Stimulated activated CD8-positive, alpha-beta memory T cell treated with anti-CD3 and anti-CD28 coated beads, Interleukin-7, amount 100 ng/mL, for 1 hour (primary cell): ENCODE results near the gene RSPH10B2.
A peak's percentile ranks its signal among the peaks of the same experiment; 100 is the strongest.
"Not testable (repeated sequence)": the region's sequence is repeated elsewhere in the genome, so short reads cannot be mapped to it uniquely, and the experiment has no call there.

ENCODE experiments used
- DNase-seq, 2 donors: peaks; one replicate each; pipeline ENCODE4 v3.0.0-alpha.2; 2020; ENCODE audit warnings: low read depth in 2 of 2

Gene RSPH10B2

GRCh38 chr7:6753964-6754363, at the start of gene RSPH10B2:
Gene RSPH10B2, plus strand, starts transcription at chr7:6754103. Its CDS starts 3,575 bp downstream, at chr7:6757678.
- not testable (repeated sequence) for DNase-seq

- DNase-seq = no peak
Observed at GRCh38 chr7:6705959-6706665, 47.8 kb upstream of the RSPH10B2 start.

DNA sequence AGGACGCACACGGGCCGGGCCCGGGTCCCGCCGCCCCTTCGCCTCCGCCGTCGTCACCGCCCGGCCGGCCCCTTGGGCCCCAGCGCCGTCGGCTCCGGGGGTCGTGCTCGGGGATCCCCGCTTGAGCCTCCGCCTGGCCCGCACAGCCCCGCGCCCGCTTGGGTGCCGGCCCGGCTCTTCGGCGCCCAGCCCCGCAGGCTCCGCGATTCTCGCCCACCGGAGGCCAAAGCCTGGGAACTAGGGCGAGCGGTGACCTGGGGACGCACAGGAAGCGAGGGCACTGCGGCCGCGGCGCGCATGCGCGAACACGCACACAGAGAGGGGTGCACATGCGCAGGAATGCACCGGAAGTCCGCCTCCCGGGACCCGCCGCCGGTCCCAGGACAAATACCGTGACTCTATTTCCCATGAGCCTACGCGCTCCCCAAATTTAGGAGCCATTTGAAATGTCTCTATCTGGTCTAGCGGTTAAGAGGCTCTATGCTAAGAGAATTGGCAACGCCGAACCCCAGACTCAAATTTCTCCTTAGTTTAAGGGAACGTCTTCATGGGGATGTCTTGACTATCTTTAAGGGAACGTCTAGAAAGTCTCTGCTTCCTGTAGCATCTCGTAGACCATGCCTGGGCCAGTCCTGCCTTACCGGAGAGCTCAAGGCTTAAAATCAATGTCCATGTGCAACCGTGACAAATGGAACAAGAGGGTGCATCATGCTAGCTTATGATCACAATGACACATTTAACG, 47.1 kb upstream of the RSPH10B2 start, which contains the start of gene ZNF12:
Gene ZNF12 (minus strand): TSS at position 282 of the 742 bp plus-strand sequence. CDS start 1,774 bp downstream, outside the sequence.
- peak; percentile 91 to 92 for DNase-seq

GRCh38 chr7:6708304-6708703, 45.6 kb upstream of the RSPH10B2 start:
- DNase-seq = no peak

DNA sequence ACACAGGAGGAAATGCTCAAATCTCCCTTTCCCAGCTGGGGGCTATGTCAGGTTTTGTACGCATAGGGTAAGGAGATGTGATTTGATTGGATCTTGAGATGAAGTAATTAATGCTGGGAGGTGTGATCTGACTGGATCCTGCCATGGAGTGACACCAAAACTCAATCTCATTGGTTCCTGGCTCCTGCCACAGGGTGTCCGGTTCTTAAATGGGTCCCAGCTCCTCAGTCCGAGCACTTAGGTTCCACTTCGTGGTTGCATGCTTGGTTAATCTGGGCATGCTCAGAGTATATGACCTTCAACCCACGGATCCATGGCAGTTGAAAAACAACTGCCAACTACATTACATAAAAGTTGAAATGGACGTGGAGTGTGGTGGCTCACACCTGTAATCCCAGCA, 44.1 kb upstream of the RSPH10B2 start:
- no peak for DNase-seq

- DNase-seq = no peak
Observed at GRCh38 chr7:6714360-6714759, 39.5 kb upstream of the RSPH10B2 start.

DNA sequence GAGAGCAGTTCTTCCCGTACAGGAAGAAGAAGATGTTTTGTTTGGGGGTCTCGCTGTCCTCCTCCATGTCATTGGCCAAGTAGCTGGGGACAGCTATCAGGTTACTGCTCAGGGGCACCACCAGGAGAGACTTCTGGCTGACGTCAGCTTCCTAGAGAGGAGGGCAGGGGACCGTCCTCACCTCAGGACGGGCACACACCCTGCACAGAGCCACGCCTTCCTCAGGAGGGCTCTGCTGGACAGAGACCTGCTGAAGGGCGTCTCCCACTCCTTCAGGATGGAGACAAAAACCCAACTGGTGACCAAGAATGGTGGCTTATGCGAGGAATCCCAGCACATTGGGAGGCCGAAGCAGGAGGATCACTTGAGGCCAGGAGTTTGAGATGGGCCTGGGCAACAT, 38.0 kb upstream of the RSPH10B2 start:
- DNase-seq = not testable (repeated sequence)

GRCh38 chr7:6718124-6718523, 35.8 kb upstream of the RSPH10B2 start:
- DNase-seq = no peak

DNA sequence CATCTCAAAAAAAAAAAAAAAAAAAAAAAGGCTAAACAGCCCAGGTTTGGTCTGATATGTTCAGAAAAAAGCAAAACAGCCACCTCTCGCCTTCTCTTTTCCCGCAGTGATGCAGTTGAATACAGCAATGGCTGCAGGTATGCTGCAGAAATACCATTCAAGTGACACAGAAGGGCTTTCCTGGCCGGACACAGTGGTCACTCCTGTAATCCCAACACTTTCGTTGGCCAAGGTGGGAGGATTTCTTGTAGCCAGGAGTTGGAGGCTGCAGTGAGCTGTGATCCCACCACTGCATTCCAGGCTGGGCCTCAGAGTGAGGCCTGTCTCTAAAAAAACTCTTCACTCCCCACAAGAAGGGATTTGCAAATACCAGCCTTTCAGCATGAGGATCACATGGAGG, 29.6 kb upstream of the RSPH10B2 start:
- not testable (repeated sequence) for DNase-seq

DNA sequence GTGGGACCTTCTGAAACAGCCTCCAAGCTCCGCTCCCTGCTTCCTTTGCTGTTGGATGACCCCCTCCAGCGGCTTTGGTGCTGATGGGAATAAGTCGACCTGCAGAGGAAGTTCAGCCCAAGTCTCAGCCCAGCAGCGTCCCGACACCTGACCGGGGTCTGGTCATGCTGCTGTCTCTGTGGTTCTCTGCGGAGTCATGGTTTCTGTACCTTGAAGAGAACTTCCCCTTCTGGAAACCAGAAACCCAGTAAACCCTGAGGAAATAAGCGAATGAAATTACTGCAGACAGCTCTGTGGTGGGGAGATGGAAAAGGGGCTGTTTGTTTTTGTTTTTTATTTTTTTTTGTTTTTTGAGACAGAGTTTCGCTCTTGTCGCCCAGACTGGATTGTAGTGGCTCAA, 28.9 kb upstream of the RSPH10B2 start:
- no peak for DNase-seq

DNA sequence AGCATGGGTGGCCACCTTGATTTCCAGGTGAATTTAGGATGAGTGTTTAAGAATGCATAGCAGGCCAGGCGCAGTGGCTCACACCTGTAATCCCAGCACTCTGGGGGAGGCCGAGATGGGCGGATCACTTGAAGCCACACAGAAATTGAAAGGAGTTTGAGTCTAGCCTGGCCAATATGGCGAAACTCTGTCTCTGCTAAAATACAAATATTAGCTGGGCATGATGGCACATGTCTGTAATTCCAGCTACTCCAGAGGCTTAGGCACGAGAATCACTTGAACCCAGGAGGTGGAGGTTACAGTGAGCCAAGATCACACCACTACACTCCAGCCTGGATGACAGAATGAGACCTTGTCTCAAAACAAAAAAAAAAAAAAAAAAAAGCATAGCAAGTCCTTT, 27.6 kb upstream of the RSPH10B2 start:
- not testable (repeated sequence) for DNase-seq

GRCh38 chr7:6727663-6728062, 26.2 kb upstream of the RSPH10B2 start:
- DNase-seq = no peak

DNA sequence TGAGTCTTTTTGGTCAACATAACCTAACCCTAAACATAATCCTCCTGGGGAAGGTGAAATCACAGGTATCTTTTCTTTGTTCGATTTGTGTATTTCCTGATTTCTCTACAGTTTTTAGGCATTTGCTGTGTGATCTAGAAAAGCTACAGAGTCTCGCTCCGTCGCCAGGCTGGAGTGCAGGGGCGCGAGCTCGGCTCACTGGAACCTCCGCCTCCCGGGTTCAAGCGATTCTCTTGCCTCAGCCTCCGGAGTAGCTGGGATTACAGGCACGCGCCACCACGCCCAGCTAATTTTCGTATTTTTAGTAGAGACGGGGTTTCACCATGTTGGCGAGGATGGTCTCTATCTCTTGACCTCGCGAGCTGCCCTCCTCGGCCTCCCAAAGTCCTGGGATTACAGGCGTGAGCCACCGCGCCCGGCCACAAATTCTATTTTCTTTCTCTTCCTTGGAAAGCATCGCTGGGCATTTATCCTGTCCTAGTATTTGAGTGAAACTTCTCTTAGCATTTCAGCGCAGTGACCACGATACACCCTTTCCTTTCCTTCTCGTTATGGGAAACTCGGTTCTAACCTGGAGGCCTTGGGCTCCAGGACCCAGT, 24.9 kb upstream of the RSPH10B2 start:
- DNase-seq = not testable (repeated sequence)

- DNase-seq = peak; percentile 60 to 66
Observed at GRCh38 chr7:6729492-6730342, 24.2 kb upstream of the RSPH10B2 start.

DNA sequence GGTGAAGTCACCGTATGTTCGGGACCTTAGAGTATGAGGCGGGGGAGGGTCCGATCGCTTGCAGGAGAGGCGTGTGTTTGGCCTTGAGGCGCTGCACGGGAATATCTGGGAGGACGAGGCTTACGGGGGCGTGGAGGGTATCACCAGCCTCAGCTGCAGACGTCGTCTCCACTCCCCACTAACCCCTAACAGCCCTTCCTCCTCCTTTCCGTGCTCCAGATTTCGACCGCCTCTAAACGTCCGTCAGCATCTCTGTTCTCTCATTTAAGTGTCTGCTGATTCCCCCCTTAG, 23.6 kb upstream of the RSPH10B2 start:
- DNase-seq = no peak

GRCh38 chr7:6738415-6738814, 15.5 kb upstream of the RSPH10B2 start:
- not testable (repeated sequence) for DNase-seq

DNA sequence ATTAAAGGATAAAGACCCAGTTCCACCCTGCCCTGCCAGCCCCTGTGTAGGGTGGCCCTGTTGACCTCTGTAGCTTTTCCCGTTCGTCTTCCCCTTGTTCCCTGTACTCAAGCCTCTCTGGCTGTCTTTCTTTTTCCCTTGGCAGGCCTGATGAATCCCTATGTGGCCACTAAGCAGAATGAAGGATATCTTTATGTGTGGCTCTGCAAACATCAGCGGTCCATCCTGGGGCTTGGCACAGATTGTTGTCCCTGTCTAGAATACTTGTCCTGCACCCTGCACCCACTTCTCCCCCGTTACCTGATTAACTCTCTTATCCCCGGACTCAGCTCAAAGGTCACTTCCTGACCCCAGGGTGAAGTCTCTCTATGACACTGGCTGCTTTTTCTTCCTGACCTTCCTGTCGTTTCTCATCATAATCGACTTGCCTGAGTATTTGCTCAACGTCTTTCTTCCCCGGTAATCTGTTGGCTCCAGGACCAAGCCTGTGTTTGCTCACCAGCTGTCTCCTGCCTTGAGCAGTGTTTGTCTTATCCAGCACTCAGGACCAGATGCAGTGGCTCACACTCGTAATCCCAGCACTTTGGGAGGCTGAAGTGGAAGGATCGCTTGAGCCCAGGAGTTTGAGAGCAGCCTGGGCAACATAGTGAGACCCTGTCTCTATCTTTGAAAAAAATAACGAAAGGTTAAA, 9.3 kb upstream of the RSPH10B2 start:
- not testable (repeated sequence) for DNase-seq

- DNase-seq = not testable (repeated sequence)
Observed at GRCh38 chr7:6749335-6749734, 4.6 kb upstream of the RSPH10B2 start.

DNA sequence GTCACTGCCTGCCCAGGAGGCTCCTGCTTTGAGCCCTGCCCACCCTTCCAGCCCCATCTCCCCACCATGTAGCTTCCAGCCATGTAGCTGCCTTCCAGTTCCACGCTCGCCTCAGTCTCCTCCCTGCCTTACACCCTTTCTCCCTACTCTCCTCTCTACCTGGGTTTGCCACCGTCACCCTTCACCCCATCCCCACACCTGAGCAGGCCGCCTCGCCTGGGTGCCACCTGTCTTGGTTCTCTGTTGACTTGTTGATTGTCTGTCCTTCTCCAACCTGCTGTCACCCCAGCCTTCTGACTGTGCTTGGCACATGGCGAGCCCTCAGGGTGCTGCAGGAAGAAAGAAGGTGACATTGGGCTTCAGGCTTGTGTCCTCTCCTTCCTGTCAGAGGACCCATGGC, 3.7 kb upstream of the RSPH10B2 start:
- DNase-seq = not testable (repeated sequence)

DNA sequence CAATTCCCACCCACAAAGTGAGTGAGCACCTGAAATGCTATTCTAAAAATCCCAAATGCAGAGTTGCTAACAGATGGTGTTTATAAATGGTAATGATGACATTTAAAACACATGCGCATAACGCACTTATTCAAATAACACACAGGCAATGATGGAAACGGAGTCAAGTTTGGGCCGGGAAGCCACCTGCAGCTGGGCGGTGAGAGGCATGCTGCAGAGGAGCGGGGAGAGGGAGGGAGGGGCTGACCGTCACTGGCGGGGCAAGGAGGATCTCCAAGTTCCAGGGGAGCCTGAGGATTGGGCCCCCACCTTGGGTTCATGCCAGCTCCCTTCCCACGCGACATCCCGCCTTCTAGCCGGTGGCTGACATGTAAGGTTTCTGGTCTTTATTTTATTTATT, 7.3 kb downstream of the RSPH10B2 start:
- not testable (repeated sequence) for DNase-seq

- not testable (repeated sequence) for DNase-seq
Observed at GRCh38 chr7:6781581-6781980, 27.7 kb downstream of the RSPH10B2 start.
